SU-DHL-6 (cell line): ENCODE measurements around the gene WNT1.

Experiments
- H2AFZ ChIP-seq: fragments of 200-600 bp; sonication (generic); 2 replicates; pipeline ENCODE4 v1.6.1; 2014; ENCODE audit warnings: low read depth, mild to moderate bottlenecking, moderate library complexity, mixed read lengths, antibody characterized with exemption, low read length; ENCODE audit not compliant: severe bottlenecking
- H3F3A ChIP-seq: fragments of 200-600 bp; shearing (Covaris generic); 2 replicates; pipeline ENCODE4 v1.6.0; 2016; ENCODE audit warnings: antibody characterized with exemption, mild to moderate bottlenecking; ENCODE audit not compliant: insufficient read depth
- H3K27ac ChIP-seq: fragments of 200-600 bp; sonication (generic); 2 replicates; pipeline ENCODE4 v1.5.1; 2016; ENCODE audit warnings: low read depth, mild to moderate bottlenecking, low read length, moderate library complexity, mixed read lengths
- H3K27me3 ChIP-seq: fragments of 200-600 bp; sonication (generic), shearing (Covaris generic); 2 replicates; pipeline ENCODE4 v1.6.0; 2014; ENCODE audit warnings: mild to moderate bottlenecking, low read length
- H3K36me3 ChIP-seq: fragments of 200-600 bp; sonication (generic); 2 replicates; pipeline ENCODE4 v1.6.1; 2014; ENCODE audit warnings: mild to moderate bottlenecking, low read length, mixed read lengths
- H3K4me2 ChIP-seq: fragments of 300-600, 200-600 bp; shearing (Covaris generic), sonication (generic); 2 replicates; pipeline ENCODE4 v1.6.0; 2014; ENCODE audit warnings: low read length, low read depth, mild to moderate bottlenecking; ENCODE audit not compliant: poor library complexity, severe bottlenecking
- H3K4me3 ChIP-seq: fragments of 200-600 bp; sonication (generic); 2 replicates; pipeline ENCODE4 v1.5.1; 2014; ENCODE audit warnings: antibody characterized with exemption, low read length, mild to moderate bottlenecking, mixed read lengths; ENCODE audit not compliant: insufficient read depth, poor library complexity, severe bottlenecking
- H3K79me2 ChIP-seq: fragments of 200-600 bp; sonication (generic); 2 replicates; pipeline ENCODE4 v1.6.1; 2014; ENCODE audit warnings: mild to moderate bottlenecking, low read length, moderate library complexity; ENCODE audit not compliant: insufficient read depth
- H3K9ac ChIP-seq: fragments of 200-600 bp; sonication (generic); 2 replicates; pipeline ENCODE4 v1.7.0; 2014; ENCODE audit warnings: mild to moderate bottlenecking, low read length
- H3K9me2 ChIP-seq: fragments of 200-600 bp; sonication (generic); replicated peaks from 2 replicates; pipeline ENCODE4 v1.6.1; 2014; ENCODE audit warnings: low read length; ENCODE audit not compliant: insufficient read depth
- H3K9me3 ChIP-seq: fragments of 200-600 bp; sonication (generic); 2 replicates; pipeline ENCODE4 v1.6.1; 2014; ENCODE audit warnings: low read length, mixed read lengths; ENCODE audit not compliant: insufficient read depth
- H4K20me1 ChIP-seq: fragments of 200-600 bp; sonication (generic); 2 replicates; pipeline ENCODE4 v1.6.1; 2014; ENCODE audit warnings: low read depth, mild to moderate bottlenecking, antibody characterized with exemption, low read length, moderate library complexity, mixed read lengths
- EZH2phosphoT487 ChIP-seq: fragments of 200-600 bp; sonication (generic), shearing (Covaris generic); conservative IDR thresholded peaks from 2 replicates; pipeline ENCODE4 v1.6.1; 2018; ENCODE audit warnings: mild to moderate bottlenecking, antibody characterized with exemption, low read length, moderate library complexity, mixed read lengths
- TF ChIP-seq, protein P1 (sequence below): fragments of 200-600 bp; sonication (generic); IDR thresholded peaks from one replicate; pipeline ENCODE4 v1.5.1; 2017; ENCODE audit warnings: antibody characterized with exemption, mild to moderate bottlenecking, low read length, moderate library complexity; ENCODE audit not compliant: insufficient read depth, poor library complexity, severe bottlenecking

WNT1 gene

GRCh38 chr12:48980389-48980952 is 2.3 kb downstream of the WNT1 start:
- Histone ChIP-seq H3K9me2 (no peaks in the 10 kb centered on the region), H3K27ac (no peak overlapping the region), H3K4me2 (peak overlapping the region; percentile 29), H3K36me3 (no peaks in the 10 kb centered on the region), H2AFZ (no peak overlapping the region), H3F3A (no peaks in the 10 kb centered on the region), H3K9me3 (no peaks in the 10 kb centered on the region), H4K20me1 (no peaks in the 10 kb centered on the region), H3K9ac (no peak overlapping the region), H3K4me3 (no peak overlapping the region), H3K27me3 (no peaks in the 10 kb centered on the region), H3K79me2 (no peaks in the 10 kb centered on the region)
- TF ChIP-seq, protein P1, sequence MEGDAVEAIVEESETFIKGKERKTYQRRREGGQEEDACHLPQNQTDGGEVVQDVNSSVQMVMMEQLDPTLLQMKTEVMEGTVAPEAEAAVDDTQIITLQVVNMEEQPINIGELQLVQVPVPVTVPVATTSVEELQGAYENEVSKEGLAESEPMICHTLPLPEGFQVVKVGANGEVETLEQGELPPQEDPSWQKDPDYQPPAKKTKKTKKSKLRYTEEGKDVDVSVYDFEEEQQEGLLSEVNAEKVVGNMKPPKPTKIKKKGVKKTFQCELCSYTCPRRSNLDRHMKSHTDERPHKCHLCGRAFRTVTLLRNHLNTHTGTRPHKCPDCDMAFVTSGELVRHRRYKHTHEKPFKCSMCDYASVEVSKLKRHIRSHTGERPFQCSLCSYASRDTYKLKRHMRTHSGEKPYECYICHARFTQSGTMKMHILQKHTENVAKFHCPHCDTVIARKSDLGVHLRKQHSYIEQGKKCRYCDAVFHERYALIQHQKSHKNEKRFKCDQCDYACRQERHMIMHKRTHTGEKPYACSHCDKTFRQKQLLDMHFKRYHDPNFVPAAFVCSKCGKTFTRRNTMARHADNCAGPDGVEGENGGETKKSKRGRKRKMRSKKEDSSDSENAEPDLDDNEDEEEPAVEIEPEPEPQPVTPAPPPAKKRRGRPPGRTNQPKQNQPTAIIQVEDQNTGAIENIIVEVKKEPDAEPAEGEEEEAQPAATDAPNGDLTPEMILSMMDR, result no peak
- TF ChIP-seq EZH2phosphoT487, result no peak

GRCh38 chr12:48980953-48981756 is 3.0 kb downstream of the WNT1 start:
- Histone ChIP-seq H3F3A (no peaks in the 10 kb centered on the region), H3K4me3 (no peak overlapping the region), H3K4me2 (peak overlapping the region; percentile 8), H3K27me3 (no peaks in the 10 kb centered on the region), H3K27ac (no peak overlapping the region), H3K9me2 (no peaks in the 10 kb centered on the region), H4K20me1 (no peaks in the 10 kb centered on the region), H2AFZ (no peak overlapping the region), H3K36me3 (no peaks in the 10 kb centered on the region), H3K9me3 (no peaks in the 10 kb centered on the region), H3K9ac (no peak overlapping the region), H3K79me2 (no peaks in the 10 kb centered on the region)
- no peak for TF ChIP-seq EZH2phosphoT487
- TF ChIP-seq, protein P1, result no peak

DNA sequence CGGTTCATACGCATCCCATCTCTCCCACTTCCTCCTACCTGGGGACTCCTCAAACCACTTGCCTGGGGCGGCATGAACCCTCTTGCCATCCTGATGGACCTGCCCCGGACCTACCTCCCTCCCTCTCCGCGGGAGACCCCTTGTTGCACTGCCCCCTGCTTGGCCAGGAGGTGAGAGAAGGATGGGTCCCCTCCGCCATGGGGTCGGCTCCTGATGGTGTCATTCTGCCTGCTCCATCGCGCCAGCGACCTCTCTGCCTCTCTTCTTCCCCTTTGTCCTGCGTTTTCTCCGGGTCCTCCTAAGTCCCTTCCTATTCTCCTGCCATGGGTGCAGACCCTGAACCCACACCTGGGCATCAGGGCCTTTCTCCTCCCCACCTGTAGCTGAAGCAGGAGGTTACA is 3.6 kb downstream of the WNT1 start:
- H3K9me2 ChIP-seq, result no peaks in the 10 kb centered on the region
- no peak for TF ChIP-seq EZH2phosphoT487
- TF ChIP-seq, protein P1, result no peak
- no peak overlapping the region for H3K27ac ChIP-seq
- H3F3A ChIP-seq, result no peaks in the 10 kb centered on the region
- no peaks in the 10 kb centered on the region for H3K27me3 ChIP-seq
- H3K4me2 ChIP-seq, result no peak overlapping the region
- H3K36me3 ChIP-seq, result no peaks in the 10 kb centered on the region
- no peaks in the 10 kb centered on the region for H3K9me3 ChIP-seq
- no peaks in the 10 kb centered on the region for H4K20me1 ChIP-seq
- no peak overlapping the region for H3K9ac ChIP-seq
- H2AFZ ChIP-seq, result no peak overlapping the region
- no peak overlapping the region for H3K4me3 ChIP-seq
- H3K79me2 ChIP-seq, result no peaks in the 10 kb centered on the region
